ENCODE data around the gene MEGF9. TPM values are rescaled to one million over a fixed set of nuclear protein-coding genes. Genes with fewer than 3 reads are reported as not detected.

MEGF9 gene
- total RNA-seq (ENCODE audit: unreplicated experiment) = 2.6 TPM
- long read RNA-seq, partial matches to known transcripts = 0 of 1 reads
- long read RNA-seq, other reads (novel, unspliced or antisense) = 1 of 1 reads

GRCh38 chr9:120714088-120714845, at the start of gene MEGF9:
MEGF9 (minus strand) TSS chr9:120714470; CDS start chr9:120714358, 112 bp downstream.
- no peaks in the 10 kb centered on the region for H3K9me3 Mint-ChIP-seq (ENCODE audit: unreplicated experiment)
- H3K4me1 Mint-ChIP-seq (ENCODE audit: unreplicated experiment) = peaks cover 3% of the 10 kb centered on the region
- peak; percentile 96 for DNase-seq (ENCODE audit: low spot score)
- no peaks in the 10 kb centered on the region for H3K36me3 Mint-ChIP-seq (ENCODE audit: low read depth, unreplicated experiment)
- no peak within 1 kb of the TSS for H3K27ac Mint-ChIP-seq (ENCODE audit: unreplicated experiment)
- peaks cover 3% of the 10 kb centered on the region for H3K27me3 Mint-ChIP-seq (ENCODE audit: unreplicated experiment)
- H3K4me3 Mint-ChIP-seq (ENCODE audit: unreplicated experiment) = peak within 1 kb of the TSS; percentile 89
- TF ChIP-seq CTCF (IDR thresholded peaks at IDR 0.05; ENCODE audit: unreplicated experiment) = no peak

GRCh38 chr9:120761006-120761405, 46.7 kb upstream of the MEGF9 start:
- H3K36me3 Mint-ChIP-seq (ENCODE audit: low read depth, unreplicated experiment) = peaks cover 6% of the 10 kb centered on the region

GRCh38 chr9:120759755-120760400, 45.6 kb upstream of the MEGF9 start:
- Mint-ChIP-seq H3K27ac (ENCODE audit: unreplicated experiment) (no peak overlapping the region), H3K4me3 (ENCODE audit: unreplicated experiment) (no peak overlapping the region), H3K27me3 (ENCODE audit: unreplicated experiment) (no peaks in the 10 kb centered on the region), H3K36me3 (ENCODE audit: low read depth, unreplicated experiment) (peaks cover 3% of the 10 kb centered on the region), H3K9me3 (ENCODE audit: unreplicated experiment) (no peaks in the 10 kb centered on the region), H3K4me1 (ENCODE audit: unreplicated experiment) (no peaks in the 10 kb centered on the region)
- TF ChIP-seq CTCF (IDR thresholded peaks at IDR 0.05; ENCODE audit: unreplicated experiment) = no peak
- no peak for DNase-seq (ENCODE audit: low spot score)

More at GRCh38 chr9:120761006-120761405, 46.7 kb upstream of the MEGF9 start:
- Mint-ChIP-seq H3K4me1 (ENCODE audit: unreplicated experiment) (no peaks in the 10 kb centered on the region), H3K27ac (ENCODE audit: unreplicated experiment) (no peak overlapping the region), H3K4me3 (ENCODE audit: unreplicated experiment) (no peak overlapping the region), H3K9me3 (ENCODE audit: unreplicated experiment) (no peaks in the 10 kb centered on the region), H3K27me3 (ENCODE audit: unreplicated experiment) (no peaks in the 10 kb centered on the region)
- no peak for DNase-seq (ENCODE audit: low spot score)
- no peak for TF ChIP-seq CTCF (IDR thresholded peaks at IDR 0.05; ENCODE audit: unreplicated experiment)

GRCh38 chr9:120758544-120758943, 44.3 kb upstream of the MEGF9 start:
- Mint-ChIP-seq H3K9me3 (ENCODE audit: unreplicated experiment) (no peaks in the 10 kb centered on the region), H3K36me3 (ENCODE audit: low read depth, unreplicated experiment) (peaks cover 3% of the 10 kb centered on the region), H3K4me3 (ENCODE audit: unreplicated experiment) (no peak overlapping the region), H3K27ac (ENCODE audit: unreplicated experiment) (no peak overlapping the region), H3K27me3 (ENCODE audit: unreplicated experiment) (no peaks in the 10 kb centered on the region), H3K4me1 (ENCODE audit: unreplicated experiment) (no peaks in the 10 kb centered on the region)
- DNase-seq (ENCODE audit: low spot score) = no peak
- TF ChIP-seq CTCF (IDR thresholded peaks at IDR 0.05; ENCODE audit: unreplicated experiment) = no peak
